Activated CD4-positive, alpha-beta T cell treated with anti-CD3 and anti-CD28 coated beads, Interleukin-2, amount 50 U/mL, for 4 hours (primary cell): ENCODE data around the gene ZNF3.
A peak's percentile ranks its signal among the peaks of the same experiment; 100 is the strongest.

Experiments
- DNase-seq, 2 experiments: peaks; one replicate each; pipeline ENCODE4 v3.0.0-alpha.2; 2020

ZNF3 gene

GRCh38 chr7:100107890-100108289 lies 26.4 kb upstream of the ZNF3 start:
- no peak for DNase-seq

GRCh38 chr7:100107125-100107737 lies 25.7 kb upstream of the ZNF3 start:
- DNase-seq: no peak

GRCh38 chr7:100106633-100107032 lies 25.1 kb upstream of the ZNF3 start:
- DNase-seq: no peak

GRCh38 chr7:100105534-100105933 lies 24.0 kb upstream of the ZNF3 start:
- DNase-seq: no peak

GRCh38 chr7:100102950-100103840 lies 21.7 kb upstream of the ZNF3 start:
- DNase-seq: no peak

GRCh38 chr7:100101016-100101862 lies 19.7 kb upstream of the ZNF3 start, which contains the start of the genes AP4M1 and MCM7:
AP4M1 (plus strand) TSS chr7:100101643; CDS start chr7:100101715, 72 bp downstream.
MCM7 (minus strand) TSS chr7:100101397; CDS start chr7:100101294, 103 bp downstream.
- peak; percentile 91 to 93 for DNase-seq

GRCh38 chr7:100100420-100101015 lies 19.0 kb upstream of the ZNF3 start:
- DNase-seq: peak; percentile 76 to 80

- DNase-seq: no peak
These were observed 17.9 kb upstream of the ZNF3 start for GRCh38 chr7:100099452-100099851.

GRCh38 chr7:100098913-100099312 lies 17.4 kb upstream of the ZNF3 start:
- no peak for DNase-seq

- DNase-seq: no peak
These were observed 14.2 kb upstream of the ZNF3 start for GRCh38 chr7:100095704-100096103.

- no peak for DNase-seq
These were observed 13.8 kb upstream of the ZNF3 start for GRCh38 chr7:100095289-100095688.

GRCh38 chr7:100093925-100094486 lies 12.5 kb upstream of the ZNF3 start:
- no peak for DNase-seq

GRCh38 chr7:100093498-100093897 lies 12.0 kb upstream of the ZNF3 start:
- DNase-seq: no peak

GRCh38 chr7:100093054-100093453 lies 11.5 kb upstream of the ZNF3 start:
- no peak for DNase-seq

- no peak for DNase-seq
These were observed 10.1 kb upstream of the ZNF3 start for GRCh38 chr7:100091411-100092181.

GRCh38 chr7:100090527-100091410 lies 9.2 kb upstream of the ZNF3 start:
- DNase-seq: no peak

GRCh38 chr7:100089458-100090196 lies 8.1 kb upstream of the ZNF3 start:
- no peak for DNase-seq

GRCh38 chr7:100088621-100089457 lies 7.3 kb upstream of the ZNF3 start, which contains the start of gene COPS6:
COPS6 (plus strand) TSS chr7:100088969; CDS start chr7:100088991, 22 bp downstream.
- DNase-seq: peak; percentile 80 to 81
